Measurements from ENCODE around the gene B4GALT6. TPM values are rescaled to one million over a fixed set of nuclear protein-coding genes. Genes with fewer than 3 reads are reported as not detected.

B4GALT6 gene
- total and polyA plus RNA-seq, 2 of the 13 experiments (the other 11 are each of a cell fraction or from before 2014, with no cell fraction given) = 1.9 to 3.3 TPM

GRCh38 chr18:31607384-31607783, 77.0 kb downstream of the B4GALT6 start (continued):
- TF ChIP-seq THAP9 (CRISPR knock-in tag; IDR thresholded peaks at IDR 0.05; ENCODE audit: borderline replicate concordance) (no peak), HMGA1 (CRISPR knock-in tag; conservative IDR thresholded peaks at IDR 0.05) (no peak), ZNF292 (CRISPR knock-in tag; IDR thresholded peaks at IDR 0.05; ENCODE audit: borderline replicate concordance, low read depth) (peak; percentile 65; the same call in 1 of the 2 replicates), ZNF703 (CRISPR knock-in tag; IDR thresholded peaks at IDR 0.05; ENCODE audit: borderline replicate concordance) (no peak), ZNF574 (CRISPR knock-in tag; IDR thresholded peaks at IDR 0.05) (peak; percentile 34; the same call in 1 of the 2 replicates), ZNF383 (CRISPR knock-in tag; IDR thresholded peaks at IDR 0.05; ENCODE audit: borderline replicate concordance) (no peak)

GRCh38 chr18:31606265-31606664, 78.1 kb downstream of the B4GALT6 start:
- H3K9ac ChIP-seq (ENCODE audit: insufficient read depth, low read depth, low read length) = peak overlapping the region; percentile 24; the same call in 1 of the 2 replicates
- no peaks in the 10 kb centered on the region for H3K27me3 ChIP-seq (ENCODE audit: control insufficient read depth in 1 of 2, insufficient read depth in 2 of 2, low read length in 2 of 2)
- peaks cover 67% of the 10 kb centered on the region for H3K4me1 ChIP-seq (ENCODE audit: insufficient read depth, low read length)
- no peaks in the 10 kb centered on the region for H4K20me1 ChIP-seq (ENCODE audit: insufficient read depth, low read length)
- peak overlapping the region; percentile 67 for H3K27ac ChIP-seq (ENCODE audit: extremely low read length, insufficient read depth, low read length)
- H3K9me3 ChIP-seq (ENCODE audit: low read length) = no peaks in the 10 kb centered on the region
- no peak overlapping the region; a peak in 1 of 6 replicates for H3K4me3 ChIP-seq (replicated peaks in 1 of 3; ENCODE audit: insufficient read depth in 1 of 3, low read depth in 2 of 3, low read length in 3 of 3)
- WGBS (ENCODE audit: low lambda C conversion rate) = 2% methylated on average over 2 of the region's 2 CpGs
- H3K79me2 ChIP-seq (ENCODE audit: insufficient read depth, low read length) = no peaks in the 10 kb centered on the region
- intact Hi-C loops (cut with micrococcal nuclease; ENCODE audit: unreplicated experiment) = loop anchor here (10.0 kb wide), 1 partner anchor 209 kb away; no protein-coding TSS in a partner anchor
- in situ Hi-C loops (cut with HindIII; ENCODE audit: extremely low pct_ligation_motif_present, low pct_unique_long_range_greater_than_20kb) = no loop called here
- peak; percentile 74 for ATAC-seq
- H3K36me3 ChIP-seq (replicated peaks in 1 of 2; ENCODE audit: control insufficient read depth in 1 of 2, insufficient read depth in 2 of 2, low read length in 2 of 2) = no peaks in the 10 kb centered on the region
- peak; percentile 89 for DNase-seq (ENCODE audit: low spot score)
- no TSS peak for BruUV-seq (replicated peaks)
- peak overlapping the region; percentile 56 for H3K4me2 ChIP-seq (ENCODE audit: low read depth, low read length)
- H2AFZ ChIP-seq (ENCODE audit: low read length) = no peak overlapping the region
- ChIA-PET CTCF (ENCODE audit: low intra/inter-chr PET ratio, low total read pairs) (no interaction called here), POLR2A (interaction anchor here (0.8 to 1.2 kb wide), 5 partner anchors 8 to 30 kb away, joined by 3 to 10 read pairs (median 5); partner anchors contain the start of gene TTR)
- peak; percentile 46 for FAIRE-seq
- TF ChIP-seq ZGPAT (CRISPR knock-in tag; IDR thresholded peaks at IDR 0.05) = peak; percentile 42; the same call in 1 of the 2 replicates
- TF ChIP-seq KLF12 (CRISPR knock-in tag; IDR thresholded peaks at IDR 0.05; ENCODE audit: borderline replicate concordance) = no peak
- no peak for TF ChIP-seq ZBTB20 (CRISPR knock-in tag; IDR thresholded peaks at IDR 0.05; ENCODE audit: borderline replicate concordance, low read depth)
- TF ChIP-seq NFIC (IDR thresholded peaks at IDR 0.05; ENCODE audit: low read length) = 0 out of 2 replicates have a peak, but pooled peaks have one; percentile 36
- TF ChIP-seq NCOR1 (IDR thresholded peaks at IDR 0.05; ENCODE audit: borderline replicate concordance, low read length) = peak; percentile 57; the same call in 1 of the 2 replicates
- peak; percentile 74 for TF ChIP-seq ATF2 (CRISPR knock-in tag; IDR thresholded peaks at IDR 0.05)

Measured in HepG2 (cell line).